Motor neuron (in vitro differentiated cells): ENCODE results near the gene DEPP1. TPM values are rescaled to one million over a fixed set of nuclear protein-coding genes. Genes with fewer than 3 reads are reported as not detected.

Experiments
- total RNA-seq, 8 experiments: library from RNA; unstranded; fragments of 300-600 nt; gene quantifications; 2 replicates each; pipeline versions ENCODE4 v1.2.3 to v1.2.4, GENCODE V29; 2022

Gene DEPP1
- total RNA-seq, 8 experiments from 2014 or later: 1.2 to 47.6 (median 11.4) TPM

Other genes starting within 250 kb of the DEPP1 start
- 1 to 10 TPM in 2 of 8 experiments, under 1 TPM in 6; 0.10 to 1.3 (median 0.24) TPM for gene TMEM72, start 67.5 kb downstream of the DEPP1 start, total RNA-seq
- gene RASSF4, start 19.0 kb downstream of the DEPP1 start, total RNA-seq: 10 to 100 TPM in 7 of 8 experiments, 1 to 10 TPM in 1; 1.8 to 23.2 (median 13.3) TPM
- 10 to 100 TPM in 7 of 8 experiments, 1 to 10 TPM in 1; 4.2 to 40.3 (median 31.7) TPM for gene ZNF22, start 22.1 kb upstream of the DEPP1 start, total RNA-seq